Activated T-cell treated with anti-CD3 and anti-CD28 coated beads, Interleukin-2, amount 50 U/mL, for 4 hours (primary cell): ENCODE results near the gene ANKRD33B. TPM values are rescaled to one million over a fixed set of nuclear protein-coding genes. Genes with fewer than 3 reads are reported as not detected.
"Not testable (repeated sequence)": the region's sequence is repeated elsewhere in the genome, so short reads cannot be mapped to it uniquely, and the experiment has no call there.

Source experiments
- ATAC-seq, 2 donors: fragments of 200-7000 bp; cut with Tn5 transposase; one replicate each; pipeline ENCODE4 v1.10.0; 2021
- DNase-seq: peaks from one replicate; pipeline ENCODE4 v3.0.0-alpha.2; 2020
- H3K27me3 Mint-ChIP-seq: one replicate; pipeline ENCODE4 v1.8.0; 2021; ENCODE audit warnings: low read depth, mixed read lengths
- H3K36me3 Mint-ChIP-seq: one replicate; pipeline ENCODE4 v1.8.0; 2022; ENCODE audit warnings: mixed read lengths; ENCODE audit not compliant: insufficient read depth
- H3K4me1 Mint-ChIP-seq: one replicate; pipeline ENCODE4 v1.8.0; 2021; ENCODE audit warnings: low read depth, mixed read lengths
- H3K4me3 Mint-ChIP-seq: one replicate; pipeline ENCODE4 v1.8.0; 2021; ENCODE audit warnings: mild to moderate bottlenecking, moderate library complexity, mixed read lengths
- H3K9me3 Mint-ChIP-seq: one replicate; pipeline ENCODE4 v1.8.0; 2021; ENCODE audit warnings: mixed read lengths
- total RNA-seq, 3 donors: library from RNA; stranded (reverse); gene quantifications; one replicate each; pipeline ENCODE4 v1.2.1, GENCODE V29; 2021

The ANKRD33B gene
- total RNA-seq, 3 donors from 2014 or later, result 7.7 to 20.2 (median 9.7) TPM

DNA sequence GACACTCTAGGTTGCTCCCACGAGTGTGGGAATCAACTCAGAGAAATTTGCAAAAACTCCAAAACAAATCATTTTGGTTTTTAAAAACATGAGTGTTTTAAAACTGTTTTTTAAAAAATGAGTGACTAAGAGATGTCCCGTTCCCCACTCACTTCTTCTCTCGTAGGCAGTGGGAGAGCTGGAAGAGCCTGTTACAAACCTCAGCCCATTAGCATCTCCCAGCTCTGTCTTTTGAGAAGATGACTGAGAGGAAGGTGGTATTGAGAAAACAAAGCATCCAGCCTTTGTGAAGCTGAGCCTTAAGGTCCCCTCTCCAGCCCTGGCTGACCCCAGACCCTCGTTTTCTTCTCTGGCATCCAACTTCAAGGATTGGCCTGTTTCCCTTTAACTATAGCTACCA lies 4.7 kb upstream of the ANKRD33B start:
- Mint-ChIP-seq H3K36me3 (no peaks in the 10 kb centered on the region), H3K9me3 (no peaks in the 10 kb centered on the region), H3K27me3 (peaks cover 11% of the 10 kb centered on the region), H3K4me3 (no peak overlapping the region), H3K4me1 (no peaks in the 10 kb centered on the region)
- ATAC-seq, result no peak
- no peak for DNase-seq

DNA sequence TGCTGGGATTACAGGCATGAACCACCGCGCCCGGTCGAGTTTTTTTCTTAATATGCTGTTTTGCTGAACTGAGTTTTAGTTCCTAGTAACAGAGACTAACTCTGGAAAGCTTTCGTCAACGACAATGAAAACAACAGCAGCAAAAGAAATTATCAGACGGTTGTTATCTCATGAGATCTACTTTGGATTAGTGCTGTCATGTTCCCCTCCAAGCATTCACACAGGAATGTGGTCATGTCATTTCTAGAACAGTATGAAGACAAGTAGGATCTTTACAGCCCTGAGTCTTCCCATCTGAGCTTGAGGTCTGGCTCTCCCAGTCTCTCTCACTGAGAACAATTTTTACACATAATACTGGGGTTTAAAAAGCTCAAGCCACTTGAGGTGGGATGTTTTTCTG lies 4.0 kb upstream of the ANKRD33B start:
- Mint-ChIP-seq H3K4me1 (peaks cover under 1% of the 10 kb centered on the region), H3K9me3 (no peaks in the 10 kb centered on the region), H3K36me3 (no peaks in the 10 kb centered on the region), H3K4me3 (no peak overlapping the region), H3K27me3 (peaks cover 7% of the 10 kb centered on the region)
- ATAC-seq (no peak), DNase-seq (no peak)

DNA sequence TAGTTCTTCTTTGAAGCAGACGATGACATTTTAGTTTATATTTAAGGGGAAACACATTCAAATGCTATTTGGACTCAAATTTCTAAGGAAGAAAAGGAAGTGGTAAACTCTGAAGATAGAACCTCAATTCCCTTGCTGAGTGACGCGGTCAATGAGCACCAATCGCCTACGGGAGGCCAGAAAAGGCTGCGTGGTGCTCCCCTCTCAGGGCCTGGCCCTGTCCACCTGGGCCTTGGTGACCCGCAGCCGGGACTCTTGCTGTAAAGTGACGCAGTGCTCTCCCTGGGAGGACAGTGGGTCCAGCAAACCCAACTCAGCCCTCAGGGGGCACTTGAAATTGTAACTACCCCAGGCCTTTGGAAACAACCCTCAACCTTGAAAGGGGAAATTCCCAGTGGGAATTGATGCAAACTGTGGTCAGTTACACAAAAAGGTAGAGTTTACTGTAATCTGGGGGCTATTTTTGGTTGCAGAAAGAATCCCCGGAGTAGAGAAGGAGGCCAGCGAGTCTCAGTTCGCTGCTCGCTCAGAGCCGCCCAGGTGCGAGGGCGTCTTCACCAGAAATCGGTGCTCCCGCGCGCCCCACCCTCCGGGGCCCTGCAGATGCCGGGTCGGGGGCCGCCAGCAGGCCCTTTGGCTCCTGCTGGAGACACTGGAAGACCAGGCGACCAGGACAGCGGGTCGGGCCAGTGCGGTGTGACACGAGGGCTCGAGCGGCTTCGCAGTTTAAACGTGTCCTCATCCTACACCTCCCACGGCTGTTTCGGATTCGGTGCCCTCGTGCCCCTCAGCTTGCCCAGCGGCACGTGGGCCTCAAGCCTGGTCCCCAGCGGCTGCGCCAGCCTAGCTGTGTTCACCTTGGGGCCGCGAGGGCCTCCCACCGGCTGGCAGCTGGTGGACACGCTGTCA lies 1.4 kb upstream of the ANKRD33B start:
- H3K9me3 Mint-ChIP-seq, result no peaks in the 10 kb centered on the region
- no peaks in the 10 kb centered on the region for H3K36me3 Mint-ChIP-seq
- H3K4me3 Mint-ChIP-seq, result peak overlapping the region; percentile 57
- ATAC-seq (no peak), DNase-seq (no peak)
- H3K27me3 Mint-ChIP-seq, result peaks cover 6% of the 10 kb centered on the region
- H3K4me1 Mint-ChIP-seq, result peaks cover 15% of the 10 kb centered on the region

DNA sequence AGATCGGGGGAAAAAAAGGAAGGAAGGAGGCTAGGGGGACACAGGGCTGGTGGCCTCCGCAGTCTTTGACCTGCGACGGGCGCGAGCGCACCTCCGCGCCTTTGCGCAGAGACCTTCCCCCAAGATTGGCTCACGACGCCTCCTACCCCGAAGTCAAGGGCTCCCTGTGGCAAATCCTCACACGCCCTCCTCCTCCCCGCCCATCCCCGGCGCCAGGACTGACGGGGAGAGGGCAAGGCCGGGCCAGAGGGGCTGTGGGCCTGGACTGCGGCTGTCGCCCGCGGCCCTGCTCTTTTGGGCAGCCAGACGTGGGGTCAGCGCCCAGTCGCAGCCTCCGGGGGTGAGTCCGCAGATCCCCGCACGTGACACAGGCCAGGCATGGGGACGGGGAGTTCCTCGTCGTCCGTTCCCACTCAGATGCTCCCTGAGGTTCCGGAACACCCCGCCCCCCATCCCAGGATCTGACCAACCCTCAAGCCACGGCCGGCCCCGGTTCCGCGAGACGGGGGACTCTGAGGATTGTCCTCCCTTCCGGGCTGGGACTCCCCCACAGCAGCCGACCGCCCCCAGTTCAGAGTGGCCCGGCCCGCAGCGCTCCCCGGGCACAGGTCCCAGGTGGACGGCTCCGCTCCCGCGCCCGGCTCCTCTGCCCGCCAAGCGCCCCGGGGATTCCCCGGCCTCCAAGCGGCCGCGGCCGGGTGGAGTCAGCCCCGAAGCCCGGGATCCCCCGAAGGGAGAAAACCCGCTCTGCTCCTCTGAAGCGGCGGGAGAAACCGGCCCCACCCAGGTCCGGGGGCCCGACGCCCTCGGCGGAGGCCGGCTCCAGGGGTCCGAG lies 543 bp upstream of the ANKRD33B start:
- DNase-seq (peak; percentile 27), ATAC-seq (peak; percentile 63 to 64)
- H3K36me3 Mint-ChIP-seq, result no peaks in the 10 kb centered on the region
- peaks cover 15% of the 10 kb centered on the region for H3K4me1 Mint-ChIP-seq
- H3K9me3 Mint-ChIP-seq, result no peaks in the 10 kb centered on the region
- H3K4me3 Mint-ChIP-seq, result peak overlapping the region; percentile 57
- H3K27me3 Mint-ChIP-seq, result peaks cover 6% of the 10 kb centered on the region

DNA sequence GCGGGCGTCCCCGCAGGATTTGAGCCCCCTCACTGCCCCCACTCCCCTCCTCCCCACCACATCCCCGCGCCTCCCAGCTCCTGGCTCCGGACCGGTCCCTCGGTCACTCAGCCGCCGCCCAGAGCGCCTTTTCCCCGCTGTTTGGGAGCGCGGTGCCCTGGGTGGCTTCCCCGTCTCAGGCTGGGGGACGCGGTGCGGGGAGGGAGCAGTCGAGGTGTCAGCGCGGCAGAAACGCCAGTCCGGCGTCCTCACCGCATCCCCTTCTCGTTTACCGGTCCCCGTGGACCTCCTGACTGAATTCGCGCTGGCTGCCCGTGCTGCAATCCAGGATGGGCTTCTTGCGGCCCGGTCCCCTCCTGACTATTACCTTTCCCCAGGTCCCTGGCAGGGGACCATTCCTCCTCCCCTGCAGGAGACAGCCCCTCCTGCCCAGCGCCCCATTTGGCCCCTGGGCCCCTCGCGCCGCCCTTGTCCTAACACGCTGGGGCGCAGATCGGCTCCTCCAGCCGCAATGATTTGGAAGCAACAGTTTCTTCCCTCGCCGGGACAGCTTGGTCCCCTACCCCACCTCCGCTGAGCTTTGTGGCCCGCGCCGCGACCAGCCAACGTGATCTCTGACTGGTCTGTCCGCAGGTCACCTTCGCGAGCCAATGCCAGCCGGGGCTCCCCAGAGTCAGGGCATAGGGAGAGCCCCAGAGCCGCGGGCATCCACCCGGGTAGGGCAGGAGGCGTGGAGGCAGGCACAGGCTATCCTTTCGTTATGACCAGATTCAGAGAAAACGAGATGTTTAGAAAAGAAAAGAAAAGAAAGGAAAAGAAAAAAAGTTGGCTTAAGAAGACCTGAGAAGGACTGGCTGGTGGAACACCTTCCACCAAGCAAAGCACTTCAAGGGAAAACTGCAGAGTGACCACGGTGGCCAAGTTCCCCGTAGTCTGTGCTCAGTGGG lies 1.2 kb downstream of the ANKRD33B start:
- peak in 1 of 2 donors; percentile 2 for ATAC-seq
- no peak for DNase-seq
- H3K4me1 Mint-ChIP-seq, result peaks cover 15% of the 10 kb centered on the region
- H3K4me3 Mint-ChIP-seq, result peak overlapping the region; percentile 92
- no peaks in the 10 kb centered on the region for H3K36me3 Mint-ChIP-seq
- no peaks in the 10 kb centered on the region for H3K9me3 Mint-ChIP-seq
- peaks cover 6% of the 10 kb centered on the region for H3K27me3 Mint-ChIP-seq

DNA sequence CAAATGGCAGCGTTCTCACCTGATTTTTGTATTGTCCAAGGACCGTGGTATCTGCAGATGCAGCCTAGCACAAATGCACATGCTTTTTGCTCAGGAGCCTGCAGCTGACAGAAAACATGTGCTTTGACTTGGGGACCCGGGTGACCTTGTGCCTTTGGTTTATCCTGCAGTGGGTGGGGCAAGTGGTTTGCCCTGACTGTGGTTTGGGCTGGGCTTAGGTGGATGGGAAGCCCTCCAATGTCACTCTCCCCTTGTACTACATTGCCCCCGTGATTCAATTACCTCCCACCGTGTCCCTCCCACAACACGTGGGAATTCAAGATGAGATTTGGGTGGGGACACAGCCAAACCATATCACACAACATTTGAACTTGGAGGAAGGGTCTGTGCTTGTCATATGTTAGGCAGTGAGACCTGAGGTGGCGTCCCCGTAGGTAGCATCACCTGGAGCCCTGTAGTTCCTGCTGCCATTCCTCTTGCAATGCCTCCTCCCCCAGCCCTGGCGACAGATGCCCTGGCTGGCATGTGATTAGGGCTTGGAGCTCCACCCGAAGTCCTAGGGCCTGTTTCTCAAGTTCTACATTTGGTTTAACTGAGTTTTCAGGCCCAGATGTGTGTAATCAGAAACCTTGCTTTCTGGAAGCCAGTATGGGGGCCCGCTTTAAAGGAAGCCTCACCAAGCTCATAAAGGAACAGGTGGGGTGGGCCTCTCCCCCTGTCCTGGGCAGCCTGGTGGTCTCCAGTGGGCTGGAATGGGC lies 2.1 kb downstream of the ANKRD33B start:
- Mint-ChIP-seq H3K36me3 (no peaks in the 10 kb centered on the region), H3K4me3 (peak overlapping the region; percentile 92), H3K4me1 (peaks cover 15% of the 10 kb centered on the region), H3K9me3 (no peaks in the 10 kb centered on the region), H3K27me3 (peaks cover 6% of the 10 kb centered on the region)
- DNase-seq (no peak), ATAC-seq (no peak)

DNA sequence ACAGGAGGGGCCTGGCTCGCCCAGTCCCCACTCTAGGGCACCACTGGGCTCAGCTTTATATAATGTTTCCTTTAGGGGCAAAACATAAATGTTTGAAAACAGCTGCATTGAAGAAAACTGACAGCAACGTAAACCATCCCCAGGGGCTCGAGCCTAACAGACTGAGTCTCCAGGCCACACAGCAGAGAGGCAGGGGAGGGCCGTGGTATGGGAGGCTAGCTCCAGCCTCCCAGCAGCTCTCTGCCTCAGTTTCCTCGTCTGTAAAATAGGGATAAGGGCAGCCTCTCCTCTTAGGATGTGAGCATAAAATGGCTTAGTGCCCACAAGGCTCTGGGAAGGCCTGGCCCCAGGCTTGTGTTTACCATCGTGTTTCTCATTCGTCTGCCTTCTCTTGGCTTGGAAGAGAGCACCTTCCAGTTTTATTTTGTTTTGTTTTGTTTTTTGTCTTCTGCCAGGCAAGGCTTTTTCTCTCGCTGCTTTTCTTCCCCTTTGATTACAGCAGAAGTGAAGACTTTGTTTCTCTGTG lies 2.7 kb downstream of the ANKRD33B start:
- Mint-ChIP-seq H3K27me3 (peaks cover 6% of the 10 kb centered on the region), H3K4me3 (peak overlapping the region; percentile 26)

DNA sequence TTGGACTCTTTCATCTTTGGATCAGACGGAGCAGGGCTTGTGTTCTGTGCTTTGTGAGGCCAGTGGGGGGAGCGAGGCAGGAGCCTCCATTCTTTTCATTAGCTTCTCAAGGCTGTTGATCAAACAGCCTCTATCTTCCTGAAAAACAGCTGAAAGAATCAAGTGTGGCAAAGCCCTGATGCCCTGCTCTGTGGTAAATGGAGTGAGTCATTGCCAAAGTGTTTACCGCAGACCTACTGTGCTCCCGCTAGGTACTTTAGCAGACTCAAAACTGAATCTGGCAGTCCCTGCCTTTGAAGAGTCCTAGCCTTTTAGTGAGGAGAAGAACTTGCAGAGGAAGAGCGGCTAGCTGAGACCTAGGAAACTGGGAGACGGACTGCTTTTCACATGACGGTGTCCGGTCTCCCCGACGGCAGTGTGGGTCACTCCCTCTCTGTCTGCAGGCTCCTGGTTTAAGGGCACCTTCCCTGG lies 3.3 kb downstream of the ANKRD33B start:
- ATAC-seq, result no peak
- no peak for DNase-seq
- H3K27me3 Mint-ChIP-seq, result peaks cover 6% of the 10 kb centered on the region
- H3K4me3 Mint-ChIP-seq, result peak overlapping the region; percentile 26
- H3K9me3 Mint-ChIP-seq, result no peaks in the 10 kb centered on the region
- H3K4me1 Mint-ChIP-seq, result peaks cover 15% of the 10 kb centered on the region
- H3K36me3 Mint-ChIP-seq, result no peaks in the 10 kb centered on the region

More for the DNA sequence above, 2.7 kb downstream of the ANKRD33B start:
- DNase-seq, result no peak
- Mint-ChIP-seq H3K36me3 (no peaks in the 10 kb centered on the region), H3K9me3 (no peaks in the 10 kb centered on the region), H3K4me1 (peaks cover 15% of the 10 kb centered on the region)
- no peak for ATAC-seq

DNA sequence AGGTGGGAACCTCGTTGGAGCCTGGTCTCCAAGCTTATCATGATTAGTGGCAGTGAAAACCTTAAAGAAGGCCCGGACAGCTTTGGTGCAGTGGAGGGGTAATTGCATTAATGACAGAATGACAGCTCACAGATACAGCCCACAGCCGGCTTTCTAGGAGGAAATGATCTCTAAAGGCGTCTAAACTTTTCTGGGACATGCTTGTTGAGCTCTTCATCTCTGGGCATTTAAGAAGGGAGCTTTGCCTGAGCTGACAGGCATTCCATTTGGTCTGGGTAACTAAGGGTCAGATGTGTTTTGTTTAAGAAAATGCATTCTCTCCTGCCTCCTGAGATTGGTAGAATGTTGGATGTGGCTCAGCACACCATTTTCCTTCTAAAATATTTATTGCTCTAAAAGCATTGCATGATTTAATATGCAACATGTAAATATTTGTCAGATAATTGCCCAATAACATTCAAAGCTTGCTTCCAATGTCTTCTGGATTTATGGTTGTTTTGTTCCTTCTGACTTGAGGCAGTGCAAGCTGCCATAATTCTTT lies 4.0 kb downstream of the ANKRD33B start:
- no peak for ATAC-seq
- no peak for DNase-seq
- Mint-ChIP-seq H3K36me3 (no peaks in the 10 kb centered on the region), H3K27me3 (peaks cover 6% of the 10 kb centered on the region), H3K4me1 (peaks cover 15% of the 10 kb centered on the region), H3K4me3 (no peak overlapping the region), H3K9me3 (no peaks in the 10 kb centered on the region)

DNA sequence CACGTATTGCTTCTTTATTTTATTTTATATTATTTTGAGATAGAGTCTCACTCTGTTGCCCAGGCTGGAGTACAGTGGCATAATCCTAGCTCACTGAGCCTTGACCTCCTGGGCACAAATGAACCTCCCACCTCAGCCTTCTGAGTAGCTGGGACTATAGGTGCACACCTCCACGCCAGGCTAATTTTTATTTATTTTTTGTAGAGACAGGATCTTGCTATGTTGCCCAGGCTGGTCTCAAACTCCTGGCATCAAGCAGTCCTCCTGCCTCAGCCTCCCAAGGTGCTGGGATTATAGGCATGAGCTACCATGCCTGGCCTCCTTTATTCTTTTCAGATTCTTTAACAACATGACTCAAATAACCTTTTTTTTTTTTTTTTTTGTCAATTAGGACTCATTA lies 6.7 kb downstream of the ANKRD33B start:
- not testable (repeated sequence) for ATAC-seq, H3K4me3 Mint-ChIP-seq, H3K9me3 Mint-ChIP-seq, H3K36me3 Mint-ChIP-seq, DNase-seq, H3K27me3 Mint-ChIP-seq
- H3K4me1 Mint-ChIP-seq, result peaks cover 13% of the 10 kb centered on the region

DNA sequence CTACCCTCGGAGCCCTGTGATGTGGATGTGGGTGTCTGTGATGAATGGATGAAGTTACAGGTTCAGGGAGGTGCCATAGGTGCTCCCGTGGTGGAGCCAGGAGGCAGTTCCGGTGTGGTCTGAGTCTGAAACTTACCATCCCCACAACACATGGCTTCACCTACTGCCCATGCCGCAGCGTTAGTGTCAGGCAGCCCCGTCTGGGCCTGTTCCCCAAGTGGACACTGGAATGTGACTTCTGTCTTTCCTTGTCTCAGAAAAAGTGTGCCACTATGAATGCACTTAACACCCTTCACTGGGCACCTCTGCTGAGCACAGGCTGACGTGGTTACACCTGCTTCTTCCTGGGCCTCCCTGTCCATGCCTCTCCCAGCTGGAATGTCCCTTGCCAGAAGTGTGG lies 8.6 kb downstream of the ANKRD33B start:
- no peaks in the 10 kb centered on the region for H3K9me3 Mint-ChIP-seq
- ATAC-seq (no peak), DNase-seq (no peak)
- H3K36me3 Mint-ChIP-seq, result no peaks in the 10 kb centered on the region
- no peak overlapping the region for H3K4me3 Mint-ChIP-seq
- peaks cover 10% of the 10 kb centered on the region for H3K4me1 Mint-ChIP-seq
- H3K27me3 Mint-ChIP-seq, result no peaks in the 10 kb centered on the region

DNA sequence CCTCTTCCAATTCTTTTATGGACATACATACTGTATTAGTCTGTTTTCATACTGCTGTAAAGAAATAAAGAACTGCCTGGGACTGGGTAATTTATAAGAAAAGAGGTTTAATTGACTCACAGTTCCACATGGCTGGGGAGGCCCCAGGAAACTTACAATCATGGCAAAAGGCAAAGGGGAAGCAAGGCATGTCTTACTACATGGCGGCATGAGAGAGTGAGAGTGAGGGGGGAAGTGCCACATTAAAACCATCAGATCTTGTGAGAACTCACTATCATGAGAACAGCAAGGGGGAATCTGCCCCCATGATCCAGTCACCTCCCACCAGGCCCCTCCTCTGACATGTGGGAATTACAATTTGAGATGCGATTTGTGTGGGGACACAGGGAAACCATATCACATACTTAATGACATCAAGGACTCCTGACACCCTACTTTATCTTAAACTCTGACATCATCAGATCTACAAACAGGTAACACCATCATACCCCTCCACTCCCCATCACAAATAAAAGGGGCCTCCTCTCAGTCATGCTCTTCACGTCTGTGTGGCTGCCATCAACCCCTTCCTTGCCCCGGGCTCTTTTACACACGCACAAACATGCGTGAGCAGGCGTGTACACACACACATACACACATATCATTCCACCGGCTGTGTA lies 9.7 kb downstream of the ANKRD33B start:
- ATAC-seq, result no peak
- Mint-ChIP-seq H3K36me3 (no peaks in the 10 kb centered on the region), H3K4me3 (no peak overlapping the region), H3K27me3 (no peaks in the 10 kb centered on the region), H3K9me3 (no peaks in the 10 kb centered on the region), H3K4me1 (peaks cover 18% of the 10 kb centered on the region)
- no peak for DNase-seq
